NCI-H345 treated with DMSO at 0.1 percent for 48 hours (cell line): ENCODE measurements around the gene SEPSECS.
A peak's percentile ranks its signal among the peaks of the same experiment; 100 is the strongest.

Experiments used
- DNase-seq: peaks from one replicate; lab custom pipeline; 2025; ENCODE audit not compliant: unreplicated experiment; lab: John Stamatoyannopoulos, UW

SEPSECS gene

DNA sequence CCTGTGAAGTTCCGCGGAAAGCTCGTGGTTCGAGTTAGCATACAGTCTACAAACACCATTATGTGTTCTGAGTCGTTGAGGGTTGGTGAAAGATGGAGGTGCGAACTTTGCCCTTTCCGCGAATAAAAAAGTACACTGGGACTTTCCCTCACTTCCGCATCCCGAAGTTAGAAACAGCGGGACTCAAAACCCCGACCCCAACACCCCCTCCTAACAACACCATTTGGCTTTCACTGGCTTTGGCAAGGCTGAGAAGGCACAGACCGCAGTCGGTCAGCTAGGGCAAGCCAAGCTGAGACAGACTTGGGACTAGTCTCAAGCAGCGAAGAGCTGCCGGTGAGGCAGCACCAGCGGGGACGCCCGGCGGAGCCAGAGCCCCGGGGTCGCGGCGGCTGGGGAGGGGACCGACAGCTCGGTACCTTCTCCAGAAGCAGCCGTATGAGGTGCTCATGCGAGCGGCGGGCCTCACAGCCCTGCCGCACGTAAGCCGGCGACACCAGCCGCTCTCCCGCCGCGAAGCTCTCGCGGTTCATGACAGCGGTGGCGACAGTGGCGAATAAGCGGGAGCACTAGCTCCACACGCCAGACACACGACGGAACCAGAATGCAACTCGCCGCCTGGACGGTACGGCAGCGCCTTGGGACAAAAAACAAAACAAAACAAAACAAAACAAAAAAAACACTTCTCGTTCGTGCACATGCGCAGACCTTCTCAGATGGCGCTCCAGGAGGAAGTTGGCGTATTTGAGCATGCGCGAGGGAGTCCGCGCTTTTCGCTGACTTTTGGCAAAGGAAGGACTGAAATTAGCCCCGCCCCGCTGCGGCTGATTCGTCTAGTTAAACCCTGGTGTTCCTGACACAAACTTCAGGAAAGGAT lies at the start of gene SEPSECS:
Gene SEPSECS, minus strand, starts transcription at position 613 of the 877 bp plus-strand sequence. Its CDS starts 80 bp downstream, at position 533.
- DNase-seq = peak; percentile 86

DNA sequence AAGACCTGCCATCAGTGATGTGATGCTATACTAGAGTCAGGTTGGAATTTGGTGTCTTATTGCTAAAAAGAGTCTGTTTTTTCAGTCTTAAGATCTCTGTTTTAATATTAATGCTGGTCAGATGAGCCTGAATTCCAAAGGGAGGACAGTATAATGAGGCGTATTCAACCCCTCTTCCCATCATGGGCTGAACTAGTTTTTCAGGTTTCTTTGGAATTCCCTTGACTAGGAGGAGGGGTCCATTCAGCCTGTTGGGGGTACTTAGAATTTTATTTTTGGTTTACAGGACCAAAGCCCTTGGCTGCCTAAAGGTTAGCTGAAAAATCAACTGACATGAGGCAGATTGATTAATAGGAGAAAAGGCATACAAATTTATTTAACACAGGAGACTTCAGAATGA lies 49.5 kb upstream of the SEPSECS start:
- no peak for DNase-seq

DNA sequence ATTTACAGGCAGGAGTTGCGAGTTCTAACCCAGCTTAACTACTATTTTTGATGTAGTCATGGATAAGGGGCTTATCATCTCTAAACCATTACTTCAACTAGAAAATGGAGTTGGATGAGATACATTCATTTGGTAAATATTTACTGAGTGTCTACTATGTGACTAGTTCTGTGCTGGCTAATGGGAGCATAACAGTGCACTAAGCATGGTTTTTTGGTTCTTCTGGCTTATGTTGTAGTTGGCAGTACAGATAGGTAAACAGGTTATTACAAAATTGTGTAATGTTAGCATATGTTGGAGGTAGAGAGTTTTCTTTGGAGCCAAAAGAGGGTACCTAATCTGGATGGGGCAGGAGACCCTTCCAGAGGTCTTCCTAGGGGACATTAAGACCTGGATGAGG lies 47.7 kb upstream of the SEPSECS start:
- no peak for DNase-seq

DNA sequence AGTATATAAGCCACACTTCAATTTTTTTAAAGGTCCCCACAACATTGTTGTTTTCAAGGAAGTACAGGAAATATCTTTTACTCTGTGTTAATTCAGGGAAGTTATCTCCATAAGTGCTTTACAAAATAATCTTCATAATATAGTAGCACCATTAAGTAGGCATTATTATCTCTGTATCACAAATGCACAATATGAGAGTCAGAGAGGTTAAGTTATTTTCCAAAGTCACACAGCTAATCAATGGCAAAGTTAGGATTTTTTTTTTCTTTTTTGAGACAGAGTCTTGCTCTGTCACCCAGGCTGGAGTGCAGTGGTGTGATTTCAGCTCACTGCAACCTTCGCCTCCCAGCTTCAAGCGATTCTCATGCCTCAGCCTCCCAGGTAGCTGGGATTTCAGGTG lies 38.5 kb upstream of the SEPSECS start:
- no peak for DNase-seq

DNA sequence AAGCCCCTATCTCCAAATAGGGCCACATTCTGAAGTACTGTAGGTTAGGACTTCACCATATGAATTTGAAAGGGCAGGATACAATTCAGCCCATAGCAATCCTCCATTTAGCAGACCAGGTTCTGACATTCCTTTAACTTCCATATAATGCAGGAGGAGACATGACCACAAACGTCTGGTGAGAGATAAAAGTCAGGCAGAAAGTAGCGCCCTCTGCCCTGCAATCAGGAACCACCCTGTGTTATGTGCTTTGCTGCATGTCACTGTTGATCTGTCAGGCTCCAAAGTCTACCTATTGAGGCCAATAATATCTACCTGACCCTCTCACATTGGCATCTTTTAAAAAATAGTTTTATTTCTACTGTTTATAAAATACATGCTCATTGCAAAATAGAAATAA lies 30.2 kb upstream of the SEPSECS start:
- no peak for DNase-seq

DNA sequence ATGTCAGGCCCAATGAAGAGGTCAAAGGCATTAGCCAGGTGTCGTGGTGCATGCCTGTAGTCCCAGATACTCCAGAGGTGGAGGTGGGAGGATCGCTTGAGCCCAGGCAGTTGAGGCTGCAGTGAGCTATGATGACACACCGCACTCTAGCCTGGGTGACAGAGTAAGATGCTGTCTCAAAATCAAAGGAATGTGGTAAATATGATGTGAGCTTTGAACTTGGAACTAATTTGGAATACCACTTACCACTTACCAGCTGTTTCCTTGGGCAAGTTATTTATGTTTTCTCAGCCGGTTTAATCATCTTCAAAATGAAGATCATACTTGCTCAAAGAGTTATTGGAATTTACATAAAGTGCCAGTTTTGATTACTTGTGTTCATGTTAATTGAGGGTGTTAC lies 23.8 kb upstream of the SEPSECS start:
- DNase-seq = no peak

DNA sequence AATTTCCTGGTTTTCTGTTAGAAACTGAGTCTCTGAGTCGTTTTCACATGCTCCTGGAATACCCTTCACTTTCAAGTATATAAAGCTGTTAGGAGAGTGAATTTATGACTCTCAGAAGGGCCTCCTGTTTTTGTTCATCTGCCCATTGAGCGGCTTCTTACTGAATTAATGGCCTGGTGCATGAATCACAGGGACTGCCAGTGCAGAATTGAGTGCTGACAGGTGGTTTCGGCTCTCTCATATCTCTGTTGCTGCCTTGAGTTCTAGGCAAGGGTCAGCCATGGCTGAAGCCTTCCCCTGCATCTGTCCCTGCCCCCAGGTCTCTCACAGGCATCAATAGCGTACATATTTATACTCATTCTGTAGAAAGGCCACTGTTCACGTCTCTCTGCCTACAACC lies 22.7 kb upstream of the SEPSECS start:
- DNase-seq = no peak

DNA sequence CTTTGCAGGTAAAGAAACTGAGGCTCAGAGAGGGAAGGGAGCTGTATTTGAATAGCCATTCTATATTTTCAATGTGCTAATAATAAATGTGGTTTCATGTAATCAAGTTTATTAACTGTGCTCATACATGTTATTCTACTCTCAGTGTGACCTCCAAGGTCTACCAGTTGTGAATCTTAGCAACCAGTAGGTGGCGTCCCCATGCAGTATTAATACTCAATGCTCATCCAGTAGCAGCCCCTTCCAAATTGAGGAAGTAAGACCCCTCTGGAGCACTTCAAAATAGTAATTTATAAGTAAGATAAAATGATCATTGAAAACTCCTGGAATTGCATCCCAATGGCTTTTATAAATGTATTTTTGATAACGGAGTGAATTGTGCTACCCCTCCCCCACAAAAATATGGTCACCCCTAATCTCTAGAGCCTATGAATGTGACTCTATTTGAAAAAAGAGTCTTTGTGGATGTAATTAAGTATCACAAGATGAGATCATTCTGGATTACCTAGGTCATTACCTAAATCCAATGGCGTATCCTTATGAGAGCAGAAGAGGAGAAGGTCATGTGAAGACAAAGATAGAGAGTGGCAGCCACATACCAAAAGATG lies 20.4 kb upstream of the SEPSECS start:
- DNase-seq = peak; percentile 2

DNA sequence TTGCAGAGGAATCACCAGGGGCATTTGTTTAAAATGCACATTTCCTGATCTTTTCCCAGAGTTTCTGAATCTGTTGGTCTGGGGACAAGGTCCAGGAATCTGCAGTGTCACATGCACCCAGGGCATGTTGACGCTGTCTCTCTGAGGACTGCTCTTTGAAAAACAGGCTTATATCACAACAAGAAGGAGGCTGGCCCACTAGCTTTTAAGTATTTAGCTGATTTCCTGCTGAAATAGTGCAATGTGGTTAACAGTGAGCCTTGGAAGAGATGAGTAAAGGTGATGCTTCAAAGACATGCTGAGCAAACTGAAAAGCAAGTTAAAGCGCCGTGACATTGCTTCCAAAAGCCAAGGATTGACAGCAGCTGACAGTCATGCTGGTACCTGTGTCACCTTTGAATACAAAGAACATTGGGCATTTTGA lies 18.6 kb upstream of the SEPSECS start:
- DNase-seq = no peak

DNA sequence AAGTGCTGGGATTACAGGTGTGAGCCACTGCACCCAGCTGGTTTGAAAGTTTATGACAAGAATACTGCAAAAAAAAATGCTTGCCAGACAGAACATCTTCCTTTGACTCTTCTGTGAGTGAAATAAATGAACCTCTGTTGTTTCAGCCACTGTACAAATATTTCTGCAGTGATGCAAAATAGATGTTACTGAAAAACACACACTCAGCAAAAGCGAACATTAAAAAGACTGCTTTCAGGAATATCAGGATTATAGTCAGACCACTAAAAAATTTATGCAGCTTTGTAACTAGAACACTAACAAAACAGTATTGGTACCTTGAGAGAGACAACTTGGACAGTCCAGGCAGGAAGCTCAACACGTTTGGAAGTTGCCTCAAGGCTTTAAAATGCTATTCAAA lies 16.9 kb upstream of the SEPSECS start:
- DNase-seq = no peak

DNA sequence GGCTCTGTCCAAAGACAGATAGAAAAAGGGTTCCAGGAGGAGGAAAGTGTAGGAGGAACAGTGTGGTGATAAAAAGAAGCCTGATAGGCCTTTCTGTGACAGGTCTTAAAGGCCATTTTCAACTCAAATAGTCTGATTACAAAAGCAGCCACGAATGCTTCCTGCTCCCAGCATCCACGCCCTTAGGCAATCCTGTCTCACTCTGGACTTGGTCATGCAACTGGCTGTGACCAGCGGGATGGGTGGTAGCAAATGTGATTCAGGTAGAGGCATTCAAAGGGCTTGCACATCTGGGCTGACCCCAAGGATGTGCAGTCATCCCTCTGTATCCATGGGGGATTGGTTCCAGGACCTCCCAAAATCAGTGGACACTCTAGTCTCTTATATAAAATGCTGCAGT lies 14.4 kb upstream of the SEPSECS start:
- no peak for DNase-seq

DNA sequence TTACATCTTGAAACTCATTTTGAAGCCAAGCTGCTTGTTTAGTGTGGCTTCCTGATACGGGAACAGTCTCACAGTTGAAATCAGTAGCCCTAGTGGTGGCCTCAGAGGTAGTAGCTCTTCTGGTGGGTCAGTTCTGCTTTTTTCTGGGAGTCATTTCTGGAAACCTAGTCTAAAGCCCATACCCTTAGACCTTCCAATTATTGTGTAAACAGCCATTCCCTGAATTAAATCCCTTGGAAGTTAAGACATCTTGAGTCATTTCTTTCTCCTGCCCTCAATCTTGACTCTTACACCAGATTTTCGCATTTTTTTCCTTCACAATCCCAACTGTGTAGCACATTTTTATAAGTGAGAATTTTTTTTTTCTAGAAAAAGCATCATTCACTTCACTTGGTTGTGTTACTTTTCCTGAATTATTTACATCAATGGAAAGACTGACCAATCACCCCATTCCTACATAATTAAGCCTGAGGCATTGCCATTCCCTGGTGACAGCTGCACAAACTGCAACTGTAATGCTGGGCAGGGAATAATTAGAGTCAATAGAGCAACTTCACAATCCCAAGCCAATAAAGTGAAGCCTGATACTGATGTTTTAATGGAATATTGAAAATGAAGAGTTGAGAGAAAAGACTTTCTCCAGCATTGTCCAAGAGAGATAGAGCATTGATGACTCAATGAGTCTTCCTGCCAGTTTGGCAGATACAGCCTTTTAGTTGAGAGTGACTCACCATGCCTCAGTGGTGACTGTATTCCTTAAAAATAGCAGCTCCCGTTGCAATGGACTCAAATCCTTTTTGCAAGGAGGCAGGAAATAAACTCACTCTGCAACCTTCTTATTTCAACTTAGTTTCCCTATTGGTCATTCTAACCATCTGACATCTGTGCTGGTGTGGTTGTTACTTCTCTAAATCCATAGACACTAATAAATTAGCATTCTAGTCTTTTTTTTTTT lies 13.0 kb upstream of the SEPSECS start:
- DNase-seq = no peak

DNA sequence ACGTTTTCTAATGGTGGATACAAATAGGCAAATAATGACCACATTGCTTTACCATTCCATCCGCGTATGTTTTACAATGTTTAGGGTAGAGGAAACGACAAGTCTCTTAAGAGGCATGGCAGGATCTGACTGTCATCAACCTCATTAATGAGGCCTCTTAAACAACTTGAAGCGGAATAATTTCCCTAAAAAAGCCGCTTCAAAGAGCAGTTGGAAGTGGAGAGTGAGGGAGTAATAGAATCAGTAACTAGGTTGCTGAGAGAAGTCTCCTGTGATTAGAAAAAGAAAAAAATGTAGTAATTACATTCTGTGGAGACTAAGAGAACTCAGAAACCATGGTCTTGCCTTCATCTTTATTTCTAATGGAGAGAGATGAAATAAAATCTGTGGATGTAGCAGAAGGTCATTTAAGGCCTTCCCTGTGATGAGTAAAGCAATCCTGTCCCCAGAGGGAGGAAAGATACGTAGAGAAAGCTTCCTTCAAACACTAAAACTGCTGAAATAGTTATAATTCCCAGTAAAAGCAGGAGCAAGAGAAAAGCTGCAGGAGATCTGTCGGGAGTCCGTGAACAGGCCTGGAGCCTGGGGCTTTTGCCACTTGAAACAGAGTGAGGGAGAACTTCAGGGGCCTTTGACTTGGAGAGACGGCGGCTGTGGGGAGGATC lies 11.1 kb upstream of the SEPSECS start:
- DNase-seq = no peak

DNA sequence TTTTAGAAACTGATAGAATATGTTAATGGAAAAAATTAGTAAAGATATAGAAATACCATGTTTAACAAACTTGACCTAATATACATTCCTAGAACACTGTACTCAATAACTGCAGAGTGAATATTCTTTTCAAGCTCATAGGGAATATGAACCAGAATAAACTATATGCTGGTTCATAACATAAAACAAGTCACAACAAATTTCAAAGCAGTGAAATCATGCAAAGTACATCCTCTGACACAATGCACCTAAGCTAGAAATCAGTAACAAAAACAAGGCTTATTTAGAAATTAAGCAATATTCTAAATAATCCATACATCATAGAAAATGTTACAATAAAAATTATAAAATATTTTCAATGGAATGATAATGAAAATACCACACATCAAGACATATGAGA lies 9.2 kb upstream of the SEPSECS start:
- no peak for DNase-seq

DNA sequence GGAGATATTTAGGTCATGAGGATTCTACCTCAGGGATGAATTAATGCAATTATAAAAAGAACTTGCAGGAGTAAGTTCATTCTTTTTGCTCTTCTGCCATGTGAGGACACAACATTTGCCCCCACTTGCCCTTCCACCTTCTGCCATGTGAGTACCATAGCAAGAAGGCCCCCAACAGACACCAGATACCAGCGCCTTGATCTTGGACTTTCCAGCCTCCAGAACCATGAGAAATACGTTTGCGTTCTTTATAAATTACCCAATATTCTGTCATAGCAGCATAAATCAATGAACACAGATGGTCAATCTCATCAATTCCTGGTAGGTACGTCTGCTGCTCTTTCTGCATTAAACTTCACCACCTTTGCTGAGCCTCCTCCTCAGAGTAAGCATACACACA lies 5.7 kb upstream of the SEPSECS start:
- DNase-seq = no peak

DNA sequence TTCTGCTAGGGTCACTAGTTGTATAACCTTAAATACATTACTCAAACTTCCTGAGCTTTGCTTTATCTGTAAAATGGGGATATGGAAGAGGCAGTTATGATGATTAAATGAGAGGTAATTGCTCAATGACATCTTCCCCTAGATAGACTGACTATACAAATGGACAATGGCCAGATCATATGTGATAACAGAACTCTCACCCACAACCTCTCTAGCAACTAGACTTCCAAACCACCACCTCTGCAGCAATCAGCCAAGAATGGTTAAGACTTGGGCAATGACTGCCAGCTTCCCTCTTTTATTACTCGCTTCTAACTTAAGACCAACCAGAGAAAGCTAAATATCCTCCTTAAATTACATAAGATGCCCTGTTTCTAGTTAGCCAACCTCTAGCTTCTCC lies 2.9 kb upstream of the SEPSECS start:
- DNase-seq = no peak

DNA sequence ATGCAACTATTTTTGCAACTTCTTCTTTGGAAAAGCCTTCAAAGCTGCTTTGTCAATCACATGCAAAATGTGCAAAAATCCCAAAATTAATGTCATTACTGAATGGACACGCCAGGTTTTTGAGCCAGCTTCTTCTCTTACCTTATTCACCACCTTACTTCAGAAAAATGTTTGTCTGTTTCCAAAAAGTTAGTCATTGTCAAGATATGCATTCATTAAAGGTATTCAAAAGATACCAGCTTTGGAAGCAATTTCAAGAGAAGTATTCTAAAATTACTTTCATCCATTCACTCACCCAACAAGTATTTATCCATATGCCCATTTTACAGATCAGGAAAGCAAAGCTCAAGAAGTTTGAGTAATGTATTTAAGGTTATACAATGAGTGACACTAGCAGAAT lies 2.3 kb upstream of the SEPSECS start:
- no peak for DNase-seq

DNA sequence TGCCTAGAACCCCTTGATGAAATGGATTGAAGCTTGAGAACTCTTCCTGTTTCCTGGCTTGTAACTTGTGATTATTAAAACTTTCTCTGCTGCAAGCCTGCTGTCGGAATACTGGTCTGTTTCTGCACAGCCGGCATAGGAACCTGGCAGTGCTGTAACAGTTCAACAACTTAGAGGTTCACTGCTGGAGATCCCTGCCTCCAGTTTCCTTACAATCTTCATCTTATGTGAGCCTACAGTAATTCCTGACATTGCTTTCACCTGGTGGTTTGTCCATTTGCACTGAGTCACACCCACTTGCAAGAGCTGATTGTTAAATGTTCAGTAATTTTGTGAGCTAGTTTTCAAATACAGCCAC lies 1.3 kb upstream of the SEPSECS start:
- no peak for DNase-seq

DNA sequence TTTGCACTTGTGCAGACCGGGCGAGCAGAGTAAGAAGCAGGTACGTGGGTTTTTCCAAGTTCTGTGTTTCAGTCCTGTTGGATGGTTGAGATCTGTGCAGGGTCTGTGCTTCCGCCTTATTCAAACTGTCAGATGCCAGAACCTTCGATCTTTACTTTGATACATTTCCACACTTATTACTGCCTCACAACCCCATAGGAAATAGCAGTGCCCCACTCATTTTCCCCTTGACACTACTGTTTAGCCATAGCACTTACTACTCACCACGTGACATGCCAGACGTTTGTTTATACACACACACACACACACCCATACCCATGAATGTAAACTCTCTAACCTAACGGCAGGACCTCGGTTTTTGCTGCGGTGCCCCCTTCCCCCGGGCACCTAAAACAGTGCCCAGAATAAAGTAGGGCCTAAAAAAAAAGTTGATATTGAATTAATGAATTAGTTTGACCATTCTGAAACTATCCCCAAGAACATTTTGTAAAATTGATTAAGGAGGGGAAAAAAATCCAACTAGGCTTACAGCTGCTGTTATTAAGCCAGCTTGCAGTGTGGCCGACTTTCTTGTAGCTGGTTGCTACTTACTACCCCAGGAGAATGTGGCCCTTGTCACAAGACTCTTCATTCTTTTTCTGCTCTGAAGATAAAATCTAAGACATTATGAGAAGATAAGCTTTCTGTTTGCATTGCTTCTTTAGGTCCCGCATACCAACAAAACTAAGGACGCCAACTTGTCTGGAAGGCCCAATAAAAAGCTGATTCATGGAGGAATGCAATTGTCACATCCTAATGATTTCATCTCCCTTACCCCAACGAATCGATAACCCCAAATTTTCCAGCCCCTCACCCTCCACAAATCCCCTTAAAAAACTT lies 704 bp upstream of the SEPSECS start:
- DNase-seq = no peak

DNA sequence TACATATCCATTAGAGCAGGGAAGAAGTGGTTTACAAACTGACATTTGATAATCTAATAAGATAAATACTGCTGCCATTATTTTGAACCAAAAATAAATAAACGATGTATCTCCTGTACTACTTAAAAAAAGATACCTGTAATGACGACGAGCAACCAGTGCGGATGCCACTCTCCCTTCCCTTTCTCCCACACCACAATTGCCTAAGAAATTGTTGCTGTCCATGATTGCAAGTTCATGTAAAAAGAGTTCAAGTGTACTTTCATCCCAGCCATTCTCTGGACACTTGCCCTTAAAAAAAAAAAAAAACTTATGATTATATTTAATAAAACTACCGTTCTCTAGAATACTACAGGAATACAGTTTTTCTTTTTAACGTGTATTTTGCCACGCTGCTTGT lies 1.4 kb downstream of the SEPSECS start:
- DNase-seq = no peak
